Glutamatergic neuron (in vitro differentiated cells): ENCODE results near the gene FHIT. TPM values are rescaled to one million over a fixed set of nuclear protein-coding genes. Genes with fewer than 3 reads are reported as not detected.

Experiments used
- DNase-seq: peaks from one replicate; pipeline ENCODE4 v3.0.0; 2022
- H3K27ac Mint-ChIP-seq: one replicate; pipeline ENCODE4 v1.8.0; 2020; ENCODE audit warnings: mild to moderate bottlenecking, mixed read lengths, inconsistent platforms; ENCODE audit not compliant: unreplicated experiment
- H3K27me3 Mint-ChIP-seq: one replicate; pipeline ENCODE4 v1.8.0; 2020; ENCODE audit warnings: mild to moderate bottlenecking, moderate library complexity, mixed read lengths, inconsistent platforms; ENCODE audit not compliant: unreplicated experiment
- H3K36me3 Mint-ChIP-seq: one replicate; pipeline ENCODE4 v1.8.0; 2020; ENCODE audit warnings: mild to moderate bottlenecking, mixed read lengths, inconsistent platforms; ENCODE audit not compliant: unreplicated experiment
- H3K4me1 Mint-ChIP-seq: one replicate; pipeline ENCODE4 v1.8.0; 2020; ENCODE audit warnings: mild to moderate bottlenecking, low read depth, mixed read lengths, inconsistent platforms; ENCODE audit not compliant: unreplicated experiment
- H3K4me3 Mint-ChIP-seq: one replicate; pipeline ENCODE4 v1.8.0; 2020; ENCODE audit warnings: mild to moderate bottlenecking, mixed read lengths, inconsistent platforms; ENCODE audit not compliant: unreplicated experiment
- H3K9me3 Mint-ChIP-seq: one replicate; pipeline ENCODE4 v1.8.0; 2020; ENCODE audit warnings: mild to moderate bottlenecking, moderate library complexity, mixed read lengths, inconsistent platforms; ENCODE audit not compliant: unreplicated experiment
- CTCF ChIP-seq: fragments of 200-600 bp; sonication (generic); IDR thresholded peaks from one replicate; pipeline ENCODE4 v1.5.0; 2021; ENCODE audit not compliant: partially characterized antibody, unreplicated experiment
- total RNA-seq: library from RNA; stranded (reverse); fragmentation: NEBNext Ultra II Directional; extraction: Animal tissue kit (Norgen Biotek cat#: 25700); gene quantifications from one replicate; pipeline ENCODE4 v1.2.1, GENCODE V29; 2021; ENCODE audit not compliant: unreplicated experiment

The FHIT gene
- total RNA-seq, 1 donor from 2014 or later, result 15.2 TPM

- DNase-seq, result peak; percentile 27
- Mint-ChIP-seq H3K4me3 (peak overlapping the region; percentile 84), H3K36me3 (no peaks in the 10 kb centered on the region), H3K4me1 (peaks cover 16% of the 10 kb centered on the region), H3K27ac (peak overlapping the region; percentile 36), H3K9me3 (no peaks in the 10 kb centered on the region), H3K27me3 (peaks cover 3% of the 10 kb centered on the region)
- no peak for TF ChIP-seq CTCF
Measured at GRCh38 chr3:61250784-61251173, 473 bp downstream of the FHIT start.

GRCh38 chr3:61248496-61248895 lies 2.8 kb downstream of the FHIT start:
- no peak for TF ChIP-seq CTCF
- Mint-ChIP-seq H3K36me3 (no peaks in the 10 kb centered on the region), H3K4me3 (no peak overlapping the region), H3K27me3 (peaks cover 3% of the 10 kb centered on the region), H3K9me3 (no peaks in the 10 kb centered on the region), H3K27ac (no peak overlapping the region), H3K4me1 (peaks cover 11% of the 10 kb centered on the region)
- DNase-seq, result no peak

- peaks cover 3% of the 10 kb centered on the region for H3K27me3 Mint-ChIP-seq
- no peak for TF ChIP-seq CTCF
- peak overlapping the region; percentile 60 for H3K4me3 Mint-ChIP-seq
- peak overlapping the region; percentile 94 for H3K27ac Mint-ChIP-seq
- H3K9me3 Mint-ChIP-seq, result no peaks in the 10 kb centered on the region
- DNase-seq, result no peak
- no peaks in the 10 kb centered on the region for H3K36me3 Mint-ChIP-seq
- peaks cover 11% of the 10 kb centered on the region for H3K4me1 Mint-ChIP-seq
Measured at GRCh38 chr3:61247191-61247590, 4.1 kb downstream of the FHIT start.

- no peaks in the 10 kb centered on the region for H3K27me3 Mint-ChIP-seq
Measured at GRCh38 chr3:61239871-61240270, 11.4 kb downstream of the FHIT start.

GRCh38 chr3:61237858-61238257 lies 13.4 kb downstream of the FHIT start:
- no peaks in the 10 kb centered on the region for H3K27me3 Mint-ChIP-seq

More at GRCh38 chr3:61239871-61240270, 11.4 kb downstream of the FHIT start:
- H3K9me3 Mint-ChIP-seq, result no peaks in the 10 kb centered on the region
- H3K36me3 Mint-ChIP-seq, result no peaks in the 10 kb centered on the region
- no peak for DNase-seq
- no peaks in the 10 kb centered on the region for H3K4me1 Mint-ChIP-seq
- TF ChIP-seq CTCF, result no peak
- no peak overlapping the region for H3K4me3 Mint-ChIP-seq
- no peak overlapping the region for H3K27ac Mint-ChIP-seq

More at GRCh38 chr3:61237858-61238257, 13.4 kb downstream of the FHIT start:
- H3K4me3 Mint-ChIP-seq, result no peak overlapping the region
- H3K27ac Mint-ChIP-seq, result no peak overlapping the region
- no peak for TF ChIP-seq CTCF
- no peaks in the 10 kb centered on the region for H3K36me3 Mint-ChIP-seq
- no peaks in the 10 kb centered on the region for H3K9me3 Mint-ChIP-seq
- no peak for DNase-seq
- H3K4me1 Mint-ChIP-seq, result no peaks in the 10 kb centered on the region
